ENCODE measurements around the gene CADPS.

DNA sequence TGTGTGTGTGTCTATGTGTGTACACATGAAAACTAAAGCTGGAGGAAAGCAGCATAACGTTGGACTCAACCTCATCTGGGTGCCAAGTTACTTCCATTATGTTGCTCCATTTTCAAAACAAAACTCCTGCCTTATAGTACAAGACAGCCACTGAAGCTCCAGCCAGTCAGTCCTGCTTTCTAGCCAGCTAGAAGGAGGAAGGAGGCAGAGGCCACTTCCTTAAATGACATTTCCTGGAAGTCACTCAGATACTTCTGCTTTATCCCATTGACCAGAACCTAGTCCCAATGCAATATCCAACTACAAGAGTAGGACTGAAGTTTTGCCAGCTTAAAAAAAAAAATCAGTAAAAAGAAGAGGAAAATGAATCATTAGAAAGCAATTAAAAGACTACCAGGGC is 31.7 kb downstream of the CADPS start:
- TF ChIP-seq, protein P1, sequence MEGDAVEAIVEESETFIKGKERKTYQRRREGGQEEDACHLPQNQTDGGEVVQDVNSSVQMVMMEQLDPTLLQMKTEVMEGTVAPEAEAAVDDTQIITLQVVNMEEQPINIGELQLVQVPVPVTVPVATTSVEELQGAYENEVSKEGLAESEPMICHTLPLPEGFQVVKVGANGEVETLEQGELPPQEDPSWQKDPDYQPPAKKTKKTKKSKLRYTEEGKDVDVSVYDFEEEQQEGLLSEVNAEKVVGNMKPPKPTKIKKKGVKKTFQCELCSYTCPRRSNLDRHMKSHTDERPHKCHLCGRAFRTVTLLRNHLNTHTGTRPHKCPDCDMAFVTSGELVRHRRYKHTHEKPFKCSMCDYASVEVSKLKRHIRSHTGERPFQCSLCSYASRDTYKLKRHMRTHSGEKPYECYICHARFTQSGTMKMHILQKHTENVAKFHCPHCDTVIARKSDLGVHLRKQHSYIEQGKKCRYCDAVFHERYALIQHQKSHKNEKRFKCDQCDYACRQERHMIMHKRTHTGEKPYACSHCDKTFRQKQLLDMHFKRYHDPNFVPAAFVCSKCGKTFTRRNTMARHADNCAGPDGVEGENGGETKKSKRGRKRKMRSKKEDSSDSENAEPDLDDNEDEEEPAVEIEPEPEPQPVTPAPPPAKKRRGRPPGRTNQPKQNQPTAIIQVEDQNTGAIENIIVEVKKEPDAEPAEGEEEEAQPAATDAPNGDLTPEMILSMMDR (IDR thresholded peaks at IDR 0.05): no peak
- TF ChIP-seq, protein P2, sequence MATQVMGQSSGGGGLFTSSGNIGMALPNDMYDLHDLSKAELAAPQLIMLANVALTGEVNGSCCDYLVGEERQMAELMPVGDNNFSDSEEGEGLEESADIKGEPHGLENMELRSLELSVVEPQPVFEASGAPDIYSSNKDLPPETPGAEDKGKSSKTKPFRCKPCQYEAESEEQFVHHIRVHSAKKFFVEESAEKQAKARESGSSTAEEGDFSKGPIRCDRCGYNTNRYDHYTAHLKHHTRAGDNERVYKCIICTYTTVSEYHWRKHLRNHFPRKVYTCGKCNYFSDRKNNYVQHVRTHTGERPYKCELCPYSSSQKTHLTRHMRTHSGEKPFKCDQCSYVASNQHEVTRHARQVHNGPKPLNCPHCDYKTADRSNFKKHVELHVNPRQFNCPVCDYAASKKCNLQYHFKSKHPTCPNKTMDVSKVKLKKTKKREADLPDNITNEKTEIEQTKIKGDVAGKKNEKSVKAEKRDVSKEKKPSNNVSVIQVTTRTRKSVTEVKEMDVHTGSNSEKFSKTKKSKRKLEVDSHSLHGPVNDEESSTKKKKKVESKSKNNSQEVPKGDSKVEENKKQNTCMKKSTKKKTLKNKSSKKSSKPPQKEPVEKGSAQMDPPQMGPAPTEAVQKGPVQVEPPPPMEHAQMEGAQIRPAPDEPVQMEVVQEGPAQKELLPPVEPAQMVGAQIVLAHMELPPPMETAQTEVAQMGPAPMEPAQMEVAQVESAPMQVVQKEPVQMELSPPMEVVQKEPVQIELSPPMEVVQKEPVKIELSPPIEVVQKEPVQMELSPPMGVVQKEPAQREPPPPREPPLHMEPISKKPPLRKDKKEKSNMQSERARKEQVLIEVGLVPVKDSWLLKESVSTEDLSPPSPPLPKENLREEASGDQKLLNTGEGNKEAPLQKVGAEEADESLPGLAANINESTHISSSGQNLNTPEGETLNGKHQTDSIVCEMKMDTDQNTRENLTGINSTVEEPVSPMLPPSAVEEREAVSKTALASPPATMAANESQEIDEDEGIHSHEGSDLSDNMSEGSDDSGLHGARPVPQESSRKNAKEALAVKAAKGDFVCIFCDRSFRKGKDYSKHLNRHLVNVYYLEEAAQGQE (IDR thresholded peaks at IDR 0.05; ENCODE audit: insufficient read depth in 1 of 2, low read depth in 2 of 2, low read length in 1 of 2): no peak
- TF ChIP-seq SIN3A (IDR thresholded peaks at IDR 0.05; ENCODE audit: borderline replicate concordance, insufficient read depth, low read depth, low read length): no peak
